NB4 (cell line): Measurements from ENCODE around the gene FHIP1A.

Experiments used
- CTCF ChIP-seq: IDR thresholded peaks from one replicate; pipeline ENCODE4 v1.5.1; 2012; ENCODE audit warnings: low read depth, low read length
- MAX ChIP-seq: IDR thresholded peaks from 2 replicates; pipeline ENCODE4 v1.6.1; 2011; ENCODE audit warnings: low read depth, low read length
- POLR2A ChIP-seq: IDR thresholded peaks from 2 replicates; pipeline ENCODE4 v1.6.1; 2011; ENCODE audit warnings: mild to moderate bottlenecking; ENCODE audit not compliant: insufficient read length; ENCODE audit errors: extremely low read depth

- TF ChIP-seq CTCF, result no peak
- TF ChIP-seq MAX, result no peak
- no peak for TF ChIP-seq POLR2A
These were observed at the start of gene FHIP1A for GRCh38 chr4:151408630-151409469.
